Ishikawa (cell line): Measurements from ENCODE around the gene TMEM208.

Source experiments
- CEBPB ChIP-seq: IDR thresholded peaks from 2 replicates; pipeline ENCODE4 v1.6.1; 2012
- CREB1 ChIP-seq: IDR thresholded peaks from 2 replicates; pipeline ENCODE4 v1.6.1; 2012; ENCODE audit warnings: low read depth
- EP300 ChIP-seq: IDR thresholded peaks from 2 replicates; pipeline ENCODE4 v1.6.1; 2012; ENCODE audit warnings: borderline replicate concordance
- FOXM1 ChIP-seq: IDR thresholded peaks from 2 replicates; pipeline ENCODE4 v1.6.1; 2012; ENCODE audit warnings: low read depth, borderline replicate concordance
- NFIC ChIP-seq: IDR thresholded peaks from 2 replicates; pipeline ENCODE4 v1.6.1; 2012
- RAD21 ChIP-seq: IDR thresholded peaks from 2 replicates; pipeline ENCODE4 v1.6.1; 2012; ENCODE audit warnings: low read depth
- REST ChIP-seq: IDR thresholded peaks from 2 replicates; pipeline ENCODE4 v1.6.1; 2012; ENCODE audit warnings: low read depth, mild to moderate bottlenecking
- TAF1 ChIP-seq: IDR thresholded peaks from 2 replicates; pipeline ENCODE4 v1.6.1; 2012; ENCODE audit warnings: low read depth, mild to moderate bottlenecking
- TEAD4 ChIP-seq: IDR thresholded peaks from 2 replicates; pipeline ENCODE4 v1.6.1; 2012
- YY1 ChIP-seq: IDR thresholded peaks from 2 replicates; pipeline ENCODE4 v1.6.1; 2012; ENCODE audit warnings: low read depth

GRCh38 chr16:67248401-67249177, 21.7 kb downstream of the TMEM208 start, which contains the start of gene SLC9A5:
- TF ChIP-seq CEBPB: no peak
- TF ChIP-seq CREB1: no peak
- no peak for TF ChIP-seq NFIC
- TF ChIP-seq REST: no peak
- no peak for TF ChIP-seq YY1
- no peak for TF ChIP-seq EP300
- TF ChIP-seq TEAD4: no peak
- TF ChIP-seq TAF1: no peak
- TF ChIP-seq FOXM1: no peak
- TF ChIP-seq RAD21: no peak
